Measurements from ENCODE around the gene ATP9A.
"Not testable (repeated sequence)": the region's sequence is repeated elsewhere in the genome, so short reads cannot be mapped to it uniquely, and the experiment has no call there.

Gene ATP9A

DNA sequence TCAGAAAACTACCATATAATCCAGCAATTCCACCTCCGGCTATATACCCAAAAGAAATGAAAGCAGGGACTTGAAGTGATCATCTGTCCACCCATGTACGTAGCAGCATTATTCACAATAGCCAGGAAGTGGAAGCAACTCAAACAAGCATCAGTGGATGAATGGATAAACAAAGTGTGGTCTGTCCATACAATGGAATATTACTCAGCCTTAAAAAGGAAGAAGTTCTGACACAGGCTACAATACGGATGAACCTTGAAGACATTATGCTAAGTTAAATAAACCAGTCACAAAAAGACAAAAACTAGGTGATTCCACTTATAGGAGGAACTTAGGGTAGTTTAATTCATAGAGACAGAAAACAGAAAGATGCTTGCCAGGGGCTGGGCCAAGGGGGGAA, 76.5 kb downstream of the ATP9A start:
- DNase-seq: no peak

DNA sequence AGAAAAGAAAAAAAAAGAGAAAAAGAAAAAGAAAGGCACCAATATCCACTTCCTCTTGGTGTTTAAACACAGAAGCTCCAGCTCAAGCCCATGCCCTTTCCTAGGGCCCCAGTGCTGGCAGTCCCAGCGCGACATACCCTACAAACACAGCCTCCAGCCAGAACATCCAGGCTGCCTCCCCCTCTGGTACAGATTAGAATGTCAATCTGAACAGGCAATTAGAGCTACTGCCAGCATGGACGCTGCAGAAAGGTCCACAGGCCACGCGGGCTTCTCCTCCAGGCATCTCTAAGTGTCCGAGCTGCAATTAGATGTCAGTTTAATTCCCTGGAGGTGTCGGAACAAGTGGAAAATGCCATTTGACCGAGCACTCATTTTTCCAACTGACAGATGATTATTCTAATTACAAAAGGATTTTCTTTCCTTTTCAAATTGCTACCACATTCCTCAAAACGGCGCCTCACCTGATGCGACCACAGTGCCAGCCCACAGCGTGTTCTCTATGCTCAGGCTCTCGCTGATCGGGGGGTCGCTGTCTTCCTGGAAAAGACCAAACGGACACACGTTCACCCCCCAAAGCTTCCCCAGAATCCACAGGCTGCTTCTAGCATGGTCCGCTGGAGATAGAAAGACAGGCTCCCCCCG, 79.5 kb downstream of the ATP9A start:
- peak; percentile 61 for DNase-seq

DNA sequence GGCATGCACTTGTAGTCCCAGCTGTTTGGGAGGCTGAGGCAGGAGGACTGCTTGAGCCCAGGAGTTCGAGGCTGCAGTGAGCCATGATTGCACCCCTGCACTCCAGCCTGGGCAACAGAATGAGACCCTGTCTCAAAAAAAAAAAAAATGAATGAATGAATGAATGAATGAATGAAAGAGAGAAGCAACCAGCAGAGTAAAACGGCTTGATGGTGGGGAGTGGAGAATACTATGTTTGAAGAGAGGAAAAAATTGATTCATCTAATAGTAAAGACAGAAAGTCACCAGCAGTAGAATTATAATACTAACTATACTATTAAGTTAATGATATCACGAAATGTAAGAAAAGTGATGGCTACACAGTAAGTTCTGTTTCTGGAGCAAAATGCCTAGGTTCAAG, 80.6 kb downstream of the ATP9A start:
- DNase-seq: no peak

DNA sequence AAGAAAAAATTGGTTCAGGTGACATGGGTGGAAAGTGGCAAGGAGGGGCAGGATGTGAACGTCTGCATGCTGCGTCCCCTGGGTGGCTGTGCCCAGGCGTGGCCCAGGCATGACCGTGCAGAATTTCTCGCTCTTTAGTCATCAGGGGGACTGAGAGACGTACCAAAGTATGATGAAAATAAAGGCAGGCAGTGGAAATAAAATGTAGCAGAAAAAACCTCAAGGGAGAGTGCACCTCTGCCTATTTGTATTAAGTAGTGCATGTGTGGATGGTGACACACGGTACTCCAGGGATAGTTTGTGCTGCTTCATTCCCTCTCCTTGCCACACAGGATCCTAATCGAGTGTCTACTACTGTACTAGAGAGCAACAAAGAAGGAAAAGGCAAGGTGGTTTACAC, 81.1 kb downstream of the ATP9A start:
- peak; percentile 19 for DNase-seq

DNA sequence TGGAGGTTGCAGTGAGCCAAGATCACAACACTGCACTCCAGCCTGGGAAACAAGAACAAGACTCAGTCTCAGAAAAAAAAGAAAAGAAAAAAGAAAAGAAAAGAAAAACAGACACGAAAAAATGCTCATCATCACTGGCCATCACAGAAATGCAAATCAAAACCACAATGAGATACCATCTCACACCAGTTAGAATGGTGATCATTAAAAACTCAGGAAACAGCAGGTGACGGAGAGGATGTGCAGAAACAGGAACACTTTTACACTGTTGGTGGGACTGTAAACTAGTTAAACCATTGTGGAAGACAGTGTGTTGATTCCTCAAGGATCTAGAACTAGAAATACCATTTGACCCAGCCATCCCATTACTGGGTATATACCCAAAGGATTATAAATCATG, 82.7 kb downstream of the ATP9A start:
- not testable (repeated sequence) for DNase-seq

DNA sequence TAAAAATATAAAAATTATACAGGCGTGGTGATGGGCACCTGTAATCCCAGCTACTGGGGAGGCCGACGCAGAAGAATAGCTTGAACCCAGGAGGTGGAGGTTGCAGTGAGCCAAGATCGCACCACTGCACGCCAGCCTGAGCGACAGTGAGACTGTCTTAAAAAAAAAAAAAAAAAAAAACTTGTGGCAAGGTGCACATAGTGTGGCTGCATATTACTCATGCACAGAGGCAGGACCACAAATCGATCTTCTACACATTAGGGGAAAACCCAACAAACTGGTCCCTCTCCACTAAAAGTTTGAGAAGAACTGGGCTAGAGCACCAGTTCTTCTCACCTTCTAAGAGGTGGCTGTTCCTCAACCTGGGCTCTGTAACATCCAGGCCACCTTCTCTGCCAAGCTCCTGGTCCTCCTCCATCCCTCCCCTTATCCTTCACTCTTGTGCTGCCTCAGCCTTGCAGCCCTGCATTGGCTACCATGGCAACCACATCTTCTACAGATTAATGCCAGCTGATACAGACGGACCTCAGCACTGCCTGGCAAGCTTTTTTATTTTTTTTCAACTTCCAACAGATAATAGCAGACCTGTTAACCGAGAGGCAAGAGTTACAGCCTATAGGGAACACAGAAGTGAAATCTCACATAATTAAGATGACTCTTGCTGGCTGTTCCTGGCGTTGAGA, 88.0 kb downstream of the ATP9A start:
- DNase-seq: peak; percentile 23

DNA sequence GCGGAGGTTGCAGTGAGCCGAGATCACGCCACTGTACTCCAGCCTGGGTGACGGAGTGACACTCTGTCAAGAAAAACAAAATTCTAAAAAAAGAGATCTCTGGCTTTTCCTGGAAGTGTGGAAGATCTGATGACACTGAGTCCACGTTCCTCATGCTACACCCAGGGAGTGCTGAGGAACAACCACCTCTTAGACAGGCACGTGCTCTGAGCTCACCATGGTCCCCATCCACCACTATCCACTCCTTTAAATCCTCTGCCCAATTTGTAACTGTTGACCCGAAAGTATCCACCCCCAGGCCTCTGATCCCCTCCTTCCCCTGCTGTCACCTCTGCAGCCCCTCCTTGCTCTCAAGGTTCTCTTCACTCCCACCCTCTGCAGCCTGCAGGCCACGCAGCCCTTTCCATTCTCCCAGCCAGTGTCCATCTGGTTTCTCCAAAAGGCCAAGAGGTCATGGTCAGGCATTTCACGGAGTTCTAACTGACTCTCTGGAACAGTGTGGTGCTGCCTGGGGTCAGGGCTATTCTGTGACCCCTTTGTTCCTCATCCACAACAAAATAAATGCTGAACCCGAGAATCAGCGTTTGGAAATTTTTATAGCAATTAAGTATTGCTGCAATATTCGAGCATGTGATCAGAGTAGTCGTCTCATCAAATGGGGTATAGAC, 88.8 kb downstream of the ATP9A start:
- peak; percentile 6 for DNase-seq

DNA sequence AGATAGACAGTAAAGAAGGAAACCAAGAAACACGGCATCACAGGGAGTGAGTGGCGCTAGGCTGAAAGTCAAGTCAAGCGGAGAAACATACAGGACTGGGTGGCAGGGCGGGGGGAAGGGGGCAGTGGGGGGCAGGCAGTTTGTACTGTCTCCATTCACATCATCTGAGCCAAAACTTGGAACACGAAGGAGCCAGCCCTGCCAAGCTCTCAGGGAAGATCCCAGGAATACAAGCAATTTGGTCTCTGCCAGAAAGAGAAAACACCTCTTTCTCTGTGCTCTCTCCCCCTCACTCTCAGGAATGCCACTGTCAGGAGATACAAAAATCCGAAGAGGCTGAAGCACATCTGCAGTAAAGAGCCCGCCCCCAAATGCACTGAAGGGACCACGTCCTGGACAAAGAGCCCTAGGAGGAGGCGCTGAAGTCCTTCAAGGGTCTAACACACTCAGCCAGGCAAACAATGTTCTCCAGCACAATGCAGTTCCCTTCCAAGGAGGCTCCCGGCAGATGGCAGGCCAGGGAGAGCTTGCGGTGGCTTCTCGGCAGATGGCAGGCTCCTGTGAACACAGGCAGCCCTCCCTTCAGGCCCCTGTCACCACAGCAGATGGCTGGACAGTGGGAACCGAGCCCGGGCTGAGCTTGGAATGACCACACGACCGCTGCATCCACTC, 90.0 kb downstream of the ATP9A start:
- DNase-seq: peak; percentile 88

DNA sequence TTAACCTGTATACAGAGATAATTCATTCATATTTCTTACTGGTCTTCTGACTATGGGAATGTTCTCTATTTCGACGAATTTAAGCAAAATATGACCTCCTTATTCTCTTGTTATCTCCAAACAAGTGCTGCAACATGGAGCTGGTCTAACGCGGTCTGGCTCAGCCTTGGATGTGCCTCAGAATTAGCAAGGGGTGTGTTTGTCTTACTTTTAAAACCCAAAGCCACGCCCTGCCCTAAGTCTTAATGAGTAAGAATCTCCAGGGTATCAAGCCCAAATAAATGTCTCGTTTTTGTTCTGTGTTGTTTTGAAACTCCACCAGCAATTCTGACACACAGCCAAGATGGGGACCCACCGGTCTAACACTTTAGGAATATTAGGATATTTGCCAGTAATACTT, 99.2 kb downstream of the ATP9A start:
- no peak for DNase-seq

DNA sequence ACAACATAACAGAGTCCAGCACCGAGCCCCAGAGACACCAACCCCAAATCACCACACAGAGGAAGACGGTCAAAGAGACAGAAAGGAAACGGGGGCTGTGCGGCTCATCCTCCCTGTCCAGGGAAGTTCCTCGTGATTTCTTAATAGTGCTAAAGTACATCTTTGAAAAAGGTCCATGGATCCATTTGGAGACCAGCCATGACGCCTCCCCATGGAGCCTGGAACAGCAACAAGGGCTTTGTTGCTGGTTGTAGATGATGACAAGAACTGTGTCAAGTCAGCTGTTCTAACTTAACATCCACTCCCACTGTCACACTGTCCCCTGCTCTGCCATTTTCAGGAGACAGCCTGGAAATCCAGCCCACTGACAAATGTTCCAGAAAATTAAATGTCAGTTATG, 99.7 kb downstream of the ATP9A start:
- DNase-seq: no peak

DNA sequence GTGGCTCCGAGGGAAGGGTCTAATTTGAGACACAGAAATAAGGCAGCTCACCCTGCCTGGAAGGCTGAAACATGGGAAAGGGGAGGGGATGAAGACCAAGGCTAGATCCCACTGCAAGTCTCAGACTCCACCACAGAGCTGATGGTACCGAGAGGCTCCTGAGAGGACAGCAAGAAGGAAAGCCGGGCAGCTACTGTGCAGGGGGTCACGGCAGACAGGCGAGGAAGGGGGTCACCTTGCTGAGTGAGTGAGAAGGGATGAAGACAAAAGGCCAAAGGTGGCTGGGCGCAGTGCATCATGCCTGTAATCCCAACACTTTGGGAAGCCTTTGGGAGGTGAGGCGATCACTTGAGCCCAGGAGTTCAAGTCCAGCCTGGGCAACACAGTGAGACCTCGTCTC, 100.7 kb downstream of the ATP9A start:
- DNase-seq: no peak

DNA sequence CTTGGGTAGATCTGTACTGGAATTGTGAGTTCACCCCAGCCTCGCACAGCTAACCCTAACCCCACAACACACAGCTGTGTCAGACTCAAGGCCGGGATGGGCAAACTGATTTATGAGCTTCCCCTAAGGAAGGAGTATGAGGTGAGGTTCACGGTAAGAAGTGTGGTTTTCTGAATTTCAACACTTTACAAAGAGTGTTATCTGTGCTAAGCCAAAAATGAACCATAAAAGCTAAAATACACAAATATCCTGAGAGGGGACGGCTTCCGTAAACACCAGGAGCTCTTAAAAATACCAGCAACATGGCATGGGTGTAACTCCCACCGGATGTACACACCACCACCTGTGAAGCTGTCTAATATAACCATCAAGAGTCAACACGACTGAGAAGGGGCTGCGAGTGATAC, 101.2 kb downstream of the ATP9A start:
- no peak for DNase-seq

DNA sequence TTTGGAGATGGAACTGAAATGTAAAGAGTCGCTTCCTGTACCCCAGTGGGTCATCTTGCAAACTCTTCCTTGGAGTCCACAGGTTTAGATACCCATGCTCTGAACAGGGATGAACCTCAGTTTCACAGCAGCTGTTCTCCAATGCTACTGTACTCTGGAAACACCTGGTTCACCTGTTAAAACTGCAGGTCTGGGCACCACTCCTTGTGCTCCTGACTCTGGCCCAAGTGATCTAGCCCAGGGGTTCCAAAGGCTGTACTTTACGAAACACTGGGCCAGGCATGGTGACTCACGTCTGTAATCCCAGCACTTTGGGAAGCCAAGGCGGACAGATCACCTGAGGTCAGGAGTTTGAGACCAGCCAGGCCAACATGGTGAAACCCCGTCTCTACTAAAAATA, 102.1 kb downstream of the ATP9A start:
- no peak for DNase-seq

DNA sequence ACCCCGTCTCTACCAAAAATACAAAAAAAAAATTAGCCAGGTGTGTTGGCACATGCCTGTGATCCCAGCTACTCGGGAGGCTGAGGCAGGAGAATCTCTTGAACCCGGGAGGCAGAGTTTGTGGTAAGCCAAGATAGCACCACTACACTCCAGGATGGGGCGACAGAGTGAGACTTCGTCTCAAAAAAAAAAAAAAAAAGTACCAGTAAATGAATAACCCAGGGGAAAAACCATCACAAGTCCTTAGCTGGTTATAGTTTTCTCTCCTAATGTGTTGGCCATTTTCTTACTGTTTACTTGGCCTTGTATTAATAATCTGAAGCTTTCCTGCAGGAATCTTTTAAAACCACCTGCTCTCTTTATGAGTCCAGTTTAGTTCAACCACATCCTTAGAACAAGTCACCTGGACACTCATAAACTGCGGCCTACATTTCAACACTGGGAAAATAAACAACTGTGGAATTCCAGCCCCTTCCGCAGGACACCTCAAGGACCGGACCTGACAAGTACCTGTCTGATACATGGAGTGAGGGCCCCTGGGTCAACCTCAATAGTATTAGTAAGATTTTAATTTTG, 102.6 kb downstream of the ATP9A start:
- no peak for DNase-seq

DNA sequence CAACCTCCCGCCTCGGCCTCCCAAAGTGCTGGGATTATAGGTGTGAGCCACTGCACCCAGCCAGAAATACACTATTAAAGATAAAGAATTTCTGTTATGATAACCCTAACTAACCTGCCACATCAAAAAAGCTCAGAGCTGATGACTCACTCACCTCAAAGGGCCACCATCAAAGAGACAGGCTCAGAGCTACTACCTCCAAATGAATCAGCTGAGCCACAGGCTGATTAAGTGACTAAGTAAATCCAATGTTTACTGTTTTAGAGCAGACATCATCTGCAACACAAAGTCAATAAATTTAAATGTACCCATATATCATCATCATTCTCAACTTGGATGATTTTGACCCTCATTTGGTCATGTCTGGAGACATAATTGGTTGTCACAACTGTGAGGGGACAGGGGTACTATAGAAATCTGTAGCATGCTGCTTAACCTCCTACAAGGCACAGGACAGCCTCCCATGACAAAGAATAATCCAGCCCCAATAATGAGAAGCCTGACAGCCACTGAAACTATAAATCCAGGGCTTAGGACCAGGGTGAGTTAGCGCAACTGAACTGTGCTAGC, 106.5 kb downstream of the ATP9A start:
- DNase-seq: no peak

DNA sequence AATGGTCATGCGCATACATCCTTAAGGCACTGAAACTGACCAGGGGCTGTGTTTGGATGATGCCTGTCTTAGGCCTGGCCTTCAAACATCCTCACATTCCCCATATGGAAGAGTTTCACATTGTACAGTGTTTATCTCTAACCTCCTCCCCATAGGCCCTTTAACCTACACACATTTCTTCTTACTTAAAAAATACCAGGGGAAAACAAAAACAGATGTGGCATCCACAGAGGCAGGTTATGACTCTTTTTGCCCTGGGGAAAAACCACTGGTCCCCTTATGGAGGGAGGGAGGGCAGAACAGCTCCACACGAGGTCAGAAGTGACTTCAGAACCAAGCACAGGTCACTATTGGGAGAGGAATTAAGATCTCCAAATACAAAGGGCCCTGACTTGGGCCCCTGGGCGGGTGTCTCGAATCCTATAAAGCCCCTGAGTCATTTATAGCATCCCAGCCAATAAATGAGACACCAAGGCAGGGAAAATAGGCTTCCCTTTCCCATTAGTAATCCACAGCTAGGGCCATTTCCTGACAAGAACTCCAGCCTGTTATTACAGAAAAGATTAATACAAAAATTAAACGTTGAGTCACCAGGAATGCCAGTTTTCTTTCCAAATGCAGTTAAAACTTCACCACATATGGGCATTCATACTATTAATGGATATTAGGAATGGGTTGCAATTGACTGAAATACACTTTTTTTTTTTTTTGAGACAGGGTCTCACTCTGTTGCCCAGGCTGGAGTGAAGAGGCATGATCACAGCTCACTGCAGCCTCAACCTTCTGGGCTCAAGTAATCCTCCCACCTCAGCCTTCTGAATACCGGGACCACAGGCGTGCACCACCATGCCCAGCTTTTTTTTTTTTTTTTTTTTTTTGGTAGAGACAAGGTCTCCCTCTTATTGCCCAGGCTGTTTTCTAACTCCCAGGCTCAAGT, 107.2 kb downstream of the ATP9A start:
- DNase-seq: no peak

DNA sequence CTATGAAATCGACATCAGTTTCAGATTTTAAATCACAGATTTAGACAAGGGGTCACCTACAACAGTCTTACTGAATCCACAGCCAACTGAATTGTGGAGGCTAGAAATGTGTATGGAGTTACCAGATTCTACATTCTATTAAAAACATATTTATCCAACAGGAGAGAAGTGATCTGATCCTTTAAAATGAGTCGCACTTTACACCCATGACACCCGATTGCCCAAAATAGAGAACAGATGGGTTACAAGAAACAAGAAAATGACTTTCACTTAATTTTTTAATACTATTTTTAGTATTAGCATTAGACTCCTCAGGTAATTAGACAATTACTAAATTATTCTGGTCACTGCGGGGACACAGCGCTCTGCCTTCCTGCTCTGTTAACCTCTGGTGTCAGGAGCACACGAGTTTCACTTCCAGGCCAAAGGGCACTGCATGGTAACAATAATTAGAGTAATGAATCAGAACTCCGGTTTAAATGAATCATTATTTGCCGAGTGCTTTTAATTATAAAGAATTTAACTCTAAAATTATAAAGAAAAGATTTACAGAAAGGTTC, 108.6 kb downstream of the ATP9A start:
- no peak for DNase-seq

DNA sequence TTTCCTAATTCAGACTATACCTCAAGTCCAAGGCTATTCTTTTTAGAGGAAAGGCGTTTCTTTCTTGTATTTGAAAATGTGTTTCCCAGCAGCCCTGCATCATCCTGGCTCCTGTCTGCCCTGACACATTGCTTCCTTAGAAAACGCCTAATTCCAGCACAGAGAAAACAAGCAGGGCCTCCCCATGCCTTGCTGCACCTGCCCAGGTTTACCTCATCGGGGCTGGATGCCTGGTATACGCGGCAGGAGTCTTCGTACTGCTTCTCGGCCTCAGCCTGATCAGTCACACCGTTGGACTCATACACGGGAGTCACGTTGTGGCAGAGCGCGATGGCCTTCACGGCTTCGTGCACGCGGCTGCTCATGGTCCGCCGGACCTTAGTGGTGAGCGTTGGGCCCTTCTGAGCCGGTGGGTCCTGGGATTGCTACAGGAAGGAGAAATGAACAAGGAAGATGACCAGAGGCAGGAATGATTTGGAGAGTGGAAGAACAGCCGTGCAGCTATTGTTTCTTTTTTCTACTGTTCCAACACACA, 111.4 kb downstream of the ATP9A start:
- DNase-seq: no peak

DNA sequence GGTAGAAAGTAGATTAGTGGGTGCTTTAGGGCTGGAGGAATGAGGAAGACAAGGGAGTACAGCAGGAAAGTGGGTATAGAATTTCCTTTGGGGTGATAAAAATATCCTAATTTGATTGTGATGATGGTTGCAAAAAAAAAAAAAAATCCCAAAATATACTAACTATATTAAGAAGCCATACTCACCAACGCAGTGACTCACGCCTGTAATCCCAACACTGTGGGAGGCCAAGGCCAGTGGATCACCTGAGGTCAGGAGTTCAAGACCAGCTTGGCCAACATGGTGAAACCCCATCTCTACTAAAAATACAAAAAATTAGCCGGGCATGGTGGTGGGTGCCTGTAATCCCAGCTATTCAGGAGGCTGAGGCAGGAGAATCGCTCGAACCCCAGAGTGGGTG, 112.1 kb downstream of the ATP9A start:
- not testable (repeated sequence) for DNase-seq

DNA sequence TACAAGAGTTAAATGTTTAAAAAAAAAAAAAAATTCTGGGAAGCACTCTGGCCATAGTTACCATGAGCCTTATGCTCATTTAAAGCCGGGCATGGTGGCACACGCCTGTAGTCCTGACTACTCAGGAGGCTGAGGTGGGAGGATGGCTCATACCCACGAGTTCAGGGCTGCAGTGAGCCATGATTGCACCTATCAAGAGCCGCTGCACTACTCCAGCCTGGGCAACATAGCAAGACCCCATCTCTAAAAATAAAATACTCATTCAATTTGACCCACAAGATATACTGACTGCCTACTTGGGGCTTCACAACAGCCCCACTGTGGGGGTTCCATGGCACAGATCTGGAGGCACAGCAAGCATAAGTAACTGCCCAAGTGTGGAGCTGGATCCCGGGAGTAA, 113.7 kb downstream of the ATP9A start:
- DNase-seq: no peak

DNA sequence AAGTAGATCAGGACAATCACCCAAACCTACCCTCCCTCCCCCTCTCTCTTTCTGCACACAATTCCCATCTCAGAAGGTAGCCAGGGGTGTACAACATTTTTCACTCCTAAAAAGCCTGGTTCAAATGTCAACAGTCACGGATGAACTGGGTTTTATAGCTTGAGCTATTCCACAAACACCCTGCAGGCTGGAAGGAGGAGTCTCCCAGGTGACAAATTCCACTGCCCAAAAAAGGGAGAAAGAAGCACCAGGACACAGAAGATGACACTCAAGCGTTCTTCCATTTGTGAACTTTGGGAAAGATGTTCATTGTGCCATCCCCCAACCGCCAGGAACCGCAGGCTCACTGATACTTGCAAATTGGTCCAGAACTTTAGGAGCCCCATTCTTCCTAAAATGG, 114.1 kb downstream of the ATP9A start:
- DNase-seq: no peak
